Measurements from ENCODE around the gene OSBPL9. TPM values are rescaled to one million over a fixed set of nuclear protein-coding genes. Genes with fewer than 3 reads are reported as not detected.

OSBPL9 gene
- total and polyA plus RNA-seq, 7 donors: 31.8 to 81.5 (median 49.7) TPM

GRCh38 chr1:51654000-51654399, 37.1 kb downstream of the OSBPL9 start:
- DNase-seq: no peak
- TF ChIP-seq POLR2A (IDR thresholded peaks at IDR 0.05) (no peak), CTCF (IDR thresholded peaks at IDR 0.05) (no peak), POLR2AphosphoS5 (IDR thresholded peaks at IDR 0.05) (no peak), EP300 (IDR thresholded peaks at IDR 0.05) (no peak)
- peaks cover 0 to 72% (median 39%) of the 10 kb centered on the region in 4 donors for H3K4me1 ChIP-seq
- no peaks in the 10 kb centered on the region for H3K9me3 ChIP-seq
- WGBS, 2 donors: 93 to 95% methylated on average over 1 of the region's 1 CpG
- H3K27ac ChIP-seq: no peak overlapping the region
- intact Hi-C loops (cut with DNase I): no loop called here
- H3K36me3 ChIP-seq: no peaks in the 10 kb centered on the region
- no peaks in the 10 kb centered on the region for H3K27me3 ChIP-seq
- H3K4me3 ChIP-seq: no peak overlapping the region

DNA sequence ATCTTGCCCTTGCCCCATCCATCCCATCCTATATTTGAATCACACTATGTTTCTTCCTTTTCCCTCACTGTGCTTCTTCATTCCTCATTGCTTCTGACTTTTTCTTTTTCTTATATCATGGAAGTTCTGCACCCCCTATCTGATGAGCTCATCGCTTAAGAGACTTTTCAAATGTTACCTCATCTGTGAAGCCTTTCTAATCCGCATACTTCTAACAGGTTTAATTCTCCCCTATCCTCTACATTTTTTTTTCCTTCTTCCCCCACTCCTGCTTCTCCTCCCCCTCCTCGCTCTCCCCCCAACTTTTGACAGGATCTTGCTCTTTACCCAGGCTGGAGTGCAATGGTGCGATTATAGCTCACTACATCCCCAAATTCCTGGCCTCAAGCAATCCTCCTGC, 39.5 kb downstream of the OSBPL9 start:
- no peak overlapping the region for H3K27ac ChIP-seq
- no peak for TF ChIP-seq EP300 (IDR thresholded peaks at IDR 0.05)
- no peak for TF ChIP-seq CTCF (IDR thresholded peaks at IDR 0.05)
- no peak for TF ChIP-seq POLR2AphosphoS5 (IDR thresholded peaks at IDR 0.05)
- TF ChIP-seq POLR2A (IDR thresholded peaks at IDR 0.05): no peak
- H3K27me3 ChIP-seq: no peaks in the 10 kb centered on the region
- WGBS, 2 donors: 96 to 98% methylated on average over 4 of the region's 4 CpGs
- no peaks in the 10 kb centered on the region for H3K9me3 ChIP-seq
- peaks cover 0 to 72% (median 43%) of the 10 kb centered on the region in 4 donors for H3K4me1 ChIP-seq
- intact Hi-C loops (cut with DNase I): no loop called here
- no peaks in the 10 kb centered on the region for H3K36me3 ChIP-seq
- DNase-seq: no peak
- no peak overlapping the region for H3K4me3 ChIP-seq

GRCh38 chr1:51660580-51660979, 43.7 kb downstream of the OSBPL9 start:
- peak overlapping the region; percentile 41 to 71 (median 56) for H3K27ac ChIP-seq
- peaks cover 0 to 62% (median 42%) of the 10 kb centered on the region in 4 donors for H3K4me1 ChIP-seq
- H3K36me3 ChIP-seq: no peaks in the 10 kb centered on the region
- no peak for TF ChIP-seq CTCF (IDR thresholded peaks at IDR 0.05)
- TF ChIP-seq POLR2AphosphoS5 (IDR thresholded peaks at IDR 0.05): no peak
- TF ChIP-seq EP300 (IDR thresholded peaks at IDR 0.05): no peak
- no peak for TF ChIP-seq POLR2A (IDR thresholded peaks at IDR 0.05)
- no peak overlapping the region for H3K4me3 ChIP-seq
- no peaks in the 10 kb centered on the region for H3K27me3 ChIP-seq
- no peaks in the 10 kb centered on the region for H3K9me3 ChIP-seq
- WGBS, 2 donors: 91 to 95% methylated on average over 1 of the region's 1 CpG
- intact Hi-C loops (cut with DNase I): no loop called here
- no peak for DNase-seq

DNA sequence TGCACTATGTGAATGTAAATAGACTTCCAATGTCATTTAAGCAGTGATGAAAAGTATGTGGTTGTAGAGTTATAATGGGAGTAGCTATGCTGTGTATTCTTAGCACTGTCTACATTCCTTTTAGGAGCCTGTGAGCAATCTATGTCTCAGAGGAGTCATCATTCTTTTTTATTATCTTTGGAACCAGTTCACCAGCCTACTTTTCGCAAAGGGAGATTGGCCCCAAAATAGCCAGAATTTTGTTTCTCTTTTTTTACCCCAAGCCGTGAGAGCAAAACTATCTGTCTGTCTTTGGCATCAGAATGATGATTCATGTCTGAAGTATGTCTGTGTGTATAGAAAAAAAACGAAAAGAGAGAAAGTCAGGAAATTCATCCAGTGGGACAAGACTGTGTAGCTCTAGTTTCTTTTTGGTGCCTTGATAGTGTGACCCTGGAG, 44.2 kb downstream of the OSBPL9 start:
- Histone ChIP-seq H3K27ac (peak overlapping the region; percentile 51 to 71 (median 60)), H3K27me3 (no peaks in the 10 kb centered on the region), H3K9me3 (no peaks in the 10 kb centered on the region), H3K4me3 (no peak overlapping the region), H3K4me1 (peaks cover 0 to 67% (median 47%) of the 10 kb centered on the region in 4 donors), H3K36me3 (no peaks in the 10 kb centered on the region)
- TF ChIP-seq POLR2A (IDR thresholded peaks at IDR 0.05): no peak
- peak in 3 of 4 donors; percentile 5 to 36 (median 18) for TF ChIP-seq EP300 (IDR thresholded peaks at IDR 0.05)
- no peak for TF ChIP-seq CTCF (IDR thresholded peaks at IDR 0.05)
- TF ChIP-seq POLR2AphosphoS5 (IDR thresholded peaks at IDR 0.05): peak; percentile 59 to 85 (median 80)
- 63 to 67% methylated on average over 3 of the region's 3 CpGs for WGBS, 2 donors
- intact Hi-C loops (cut with DNase I): no loop called here
- DNase-seq: no peak

DNA sequence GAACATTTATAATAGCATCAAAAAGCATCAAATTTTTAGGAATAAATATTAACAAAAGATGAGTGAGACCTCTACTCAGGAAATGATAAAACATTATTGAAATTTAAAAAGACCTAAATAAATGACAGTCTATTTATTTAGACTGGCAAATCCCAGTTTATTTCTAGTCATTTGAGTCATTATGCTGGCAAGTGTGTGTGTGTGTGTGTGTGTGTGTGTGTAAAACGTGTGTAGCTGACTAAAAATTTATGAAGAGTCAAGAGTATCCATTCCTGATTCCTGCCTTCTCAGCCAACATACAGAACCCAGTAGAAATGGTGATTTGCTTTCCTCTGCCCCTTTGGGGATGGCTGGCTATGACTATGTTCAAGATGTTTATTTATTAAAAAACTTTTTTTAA, 46.2 kb downstream of the OSBPL9 start:
- Histone ChIP-seq H3K4me1 (peaks cover 0 to 69% (median 51%) of the 10 kb centered on the region in 4 donors), H3K36me3 (no peaks in the 10 kb centered on the region), H3K27ac (no peak overlapping the region), H3K4me3 (no peak overlapping the region), H3K9me3 (no peaks in the 10 kb centered on the region), H3K27me3 (no peaks in the 10 kb centered on the region)
- intact Hi-C loops (cut with DNase I): no loop called here
- DNase-seq: no peak
- no peak for TF ChIP-seq POLR2AphosphoS5 (IDR thresholded peaks at IDR 0.05)
- 54 to 63% methylated on average over 1 of the region's 1 CpG for WGBS, 2 donors
